Panc1 (cell line): ENCODE measurements around the gene TMEM212. TPM values are rescaled to one million over a fixed set of nuclear protein-coding genes. Genes with fewer than 3 reads are reported as not detected.

Experiments
- ATAC-seq: fragments of 200-7000 bp; cut with Tn5 transposase; 2 replicates; pipeline ENCODE4 v1.9.1; 2020; ENCODE audit warnings: mild to moderate bottlenecking, moderate library complexity
- BruUV-seq: library from RNA; stranded (reverse); fragments of 400-500 nt; replicated peaks from 2 replicates; lab custom pipeline; 2021; lab: Mats Ljungman, UMichigan
- CTCF ChIA-PET: fragments of 300-600 bp; sonication (Branson Sonifier 250); formaldehyde crosslinking; loops from one replicate; lab custom pipeline; 2022; ENCODE audit warnings: antibody characterized with exemption; lab: Charles Lee
- POLR2A ChIA-PET: fragments of 300-600 bp; sonication (Branson Sonifier 250); formaldehyde crosslinking; loops from one replicate; lab custom pipeline; 2022; ENCODE audit warnings: antibody characterized with exemption; lab: Charles Lee
- DNase-seq: peaks from one replicate; pipeline ENCODE4 v3.0.0-alpha.2; 2010; ENCODE audit warnings: low read depth, low spot score
- H3K27ac ChIP-seq: 2 replicates; pipeline ENCODE4 v1.5.1; 2011; ENCODE audit warnings: mild to moderate bottlenecking, low read length, inconsistent platforms
- H3K27me3 ChIP-seq: fragments of 200-500 bp; sonication (Bioruptor generic); 2 replicates; pipeline ENCODE4 v1.6.0; 2014; ENCODE audit warnings: low read length, inconsistent platforms; ENCODE audit not compliant: control insufficient read depth, insufficient read depth
- H3K36me3 ChIP-seq: fragments of 200-500 bp; sonication (Bioruptor generic); 2 replicates; pipeline ENCODE4 v1.5.1; 2014; ENCODE audit warnings: inconsistent platforms, mild to moderate bottlenecking, low read length, moderate library complexity; ENCODE audit not compliant: control insufficient read depth, insufficient read depth
- H3K4me1 ChIP-seq: 2 replicates; pipeline ENCODE4 v1.5.1; 2011; ENCODE audit warnings: inconsistent platforms, mild to moderate bottlenecking, low read length, moderate library complexity; ENCODE audit not compliant: control insufficient read depth, insufficient read depth
- H3K4me3 ChIP-seq, 2 experiments: 2 replicates each; pipeline ENCODE4 v1.5.1; 2011 to 2012; ENCODE audit warnings: low read depth in 2 of 2, low read length in 2 of 2, mild to moderate bottlenecking in 2 of 2, inconsistent platforms in 1 of 2, moderate library complexity in 1 of 2
- H3K9me3 ChIP-seq: fragments of 200-500 bp; sonication (Bioruptor generic); 2 replicates; pipeline ENCODE4 v1.5.1; 2014; ENCODE audit warnings: low read depth, mild to moderate bottlenecking, inconsistent platforms, low read length, moderate library complexity; ENCODE audit not compliant: control insufficient read depth, insufficient read depth
- CTCF ChIP-seq: fragments of 450-650 bp; IDR thresholded peaks from 2 replicates; pipeline ENCODE4 v1.5.1; 2017; ENCODE audit warnings: mild to moderate bottlenecking
- POLR2AphosphoS5 ChIP-seq: IDR thresholded peaks from 2 replicates; pipeline ENCODE4 v1.6.1; 2012; ENCODE audit warnings: mild to moderate bottlenecking, low read depth, low read length, moderate library complexity
- REST ChIP-seq, 2 experiments: IDR thresholded peaks; 2 replicates each; pipeline ENCODE4 v1.6.1; 2011 to 2012; ENCODE audit warnings: low read depth in 2 of 2, control low read depth in 1 of 2, low read length in 1 of 2, mild to moderate bottlenecking in 1 of 2, moderate library complexity in 1 of 2; ENCODE audit not compliant: insufficient read depth in 1 of 2
- SIN3A ChIP-seq: IDR thresholded peaks from 2 replicates; pipeline ENCODE4 v1.6.1; 2012; ENCODE audit warnings: low read depth, mild to moderate bottlenecking, low read length, moderate library complexity, borderline replicate concordance; ENCODE audit not compliant: insufficient read depth
- TCF7L2 ChIP-seq: IDR thresholded peaks from 2 replicates; pipeline ENCODE4 v1.6.1; 2011; ENCODE audit warnings: mild to moderate bottlenecking, low read depth, low read length, inconsistent platforms
- in situ Hi-C: cut with HindIII; loops from 2 replicates; pipeline ENCODE4 v1.10.0; 2016; ENCODE audit warnings: low sequenced_read_pairs, low pct_unique_long_range_greater_than_20kb
- intact Hi-C: fragments of 100-400 bp; cut with micrococcal nuclease; formaldehyde crosslinking; loops from one replicate; pipeline ENCODE4 v1.10.0; 2022; ENCODE audit not compliant: unreplicated experiment
- total RNA-seq: library from RNA; stranded (reverse); gene quantifications from one replicate; pipeline ENCODE4 v1.2.1, GENCODE V29; 2021; ENCODE audit not compliant: unreplicated experiment

TMEM212 gene
- total RNA-seq, 1 experiment from 2014 or later = not detected

- no peaks in the 10 kb centered on the region for H3K36me3 ChIP-seq
- H3K27ac ChIP-seq = no peak overlapping the region; the same call in 1 of the 2 replicates
- DNase-seq (no peak), ATAC-seq (no peak)
- no peaks in the 10 kb centered on the region for H3K27me3 ChIP-seq
- TF ChIP-seq POLR2AphosphoS5 = no peak
- no peak for TF ChIP-seq CTCF
- TF ChIP-seq REST (IDR thresholded peaks at IDR 0.05; ENCODE audit: insufficient read depth in 1 of 2, low read depth in 2 of 2, low read length in 1 of 2) = no peak
- TF ChIP-seq TCF7L2 = no peak
- no peak for TF ChIP-seq SIN3A
- H3K4me3 ChIP-seq = no peak overlapping the region
- in situ Hi-C loops (no loop called here), intact Hi-C loops (loop anchor here (5.0 to 10.0 kb wide), 3 partner anchors 58 to 646 kb away; no protein-coding TSS in a partner anchor)
- POLR2A ChIA-PET = interaction anchor here (0.7 kb wide), 1 partner anchor 141 kb away, joined by 3 read pairs; no protein-coding TSS in a partner anchor
- no TSS peak for BruUV-seq
- H3K4me1 ChIP-seq = peaks cover 23% of the 10 kb centered on the region
- CTCF ChIA-PET = interaction anchor here (0.6 to 2.9 kb wide), 7 partner anchors 19 to 352 kb away, joined by 3 to 11 read pairs (median 6); no protein-coding TSS in a partner anchor
- no peaks in the 10 kb centered on the region for H3K9me3 ChIP-seq
Observed at GRCh38 chr3:171830518-171830875, 12.7 kb upstream of the TMEM212 start.

- TF ChIP-seq CTCF = no peak
- no peak for TF ChIP-seq REST (IDR thresholded peaks at IDR 0.05; ENCODE audit: insufficient read depth in 1 of 2, low read depth in 2 of 2, low read length in 1 of 2)
- TF ChIP-seq SIN3A = no peak
- no peak for TF ChIP-seq POLR2AphosphoS5
- no peak for TF ChIP-seq TCF7L2
- Histone ChIP-seq H3K4me3 (no peak overlapping the region), H3K27me3 (no peaks in the 10 kb centered on the region), H3K9me3 (no peaks in the 10 kb centered on the region), H3K4me1 (peaks cover 21% of the 10 kb centered on the region), H3K27ac (no peak overlapping the region), H3K36me3 (no peaks in the 10 kb centered on the region)
- intact Hi-C loops = loop anchor here (5.0 to 10.0 kb wide), 3 partner anchors 60 to 647 kb away; no protein-coding TSS in a partner anchor
- CTCF ChIA-PET = no interaction called here
- in situ Hi-C loops = no loop called here
- BruUV-seq = no TSS peak
- ATAC-seq = no peak
- DNase-seq = no peak
- POLR2A ChIA-PET = no interaction called here
Observed at GRCh38 chr3:171831936-171832335, 11.2 kb upstream of the TMEM212 start.
